ENCODE data around the gene PDILT. TPM values are rescaled to one million over a fixed set of nuclear protein-coding genes. Genes with fewer than 3 reads are reported as not detected.

The PDILT gene
- total and polyA plus RNA-seq, 2 experiments from 2014 or later, result not detected

GRCh38 chr16:20380782-20381181, 23.8 kb downstream of the PDILT start:
- H3K27me3 ChIP-seq (ENCODE audit: insufficient read depth), result no peaks in the 10 kb centered on the region
- Mint-ChIP-seq H3K4me3 (no peak overlapping the region), H3K9me3 (no peaks in the 10 kb centered on the region; the same call in 2 of the 3 replicates), H3K4me1 (no peaks in the 10 kb centered on the region; the same call in 2 of the 3 replicates), H3K27me3 (ENCODE audit: insufficient read depth, low read depth, poor library complexity) (peaks cover 6% of the 10 kb centered on the region), H3K27ac (no peak overlapping the region), H3K36me3 (ENCODE audit: low read depth) (no peaks in the 10 kb centered on the region)
- no peak overlapping the region for H3K27ac ChIP-seq (ENCODE audit: low read depth)
- TF ChIP-seq POLR2AphosphoS5 (IDR thresholded peaks at IDR 0.05; ENCODE audit: low read depth) (no peak), ZNF462 (CRISPR knock-in tag; IDR thresholded peaks at IDR 0.05) (no peak)
- no peaks in the 10 kb centered on the region for H3K4me1 ChIP-seq (ENCODE audit: insufficient read depth)
- ATAC-seq (no peak), DNase-seq (ENCODE audit: low spot score) (no peak)
- H3K79me2 ChIP-seq (replicated peaks; ENCODE audit: insufficient read depth), result no peaks in the 10 kb centered on the region
- no peak overlapping the region for H2AFZ ChIP-seq
- H3K9me2 ChIP-seq (ENCODE audit: insufficient read depth), result no peaks in the 10 kb centered on the region
- no peak overlapping the region for H3K4me2 ChIP-seq
- H3K36me3 ChIP-seq (ENCODE audit: insufficient read depth), result no peaks in the 10 kb centered on the region
- H3F3A ChIP-seq (replicated peaks; ENCODE audit: low read depth), result no peaks in the 10 kb centered on the region
- H4K20me1 ChIP-seq (replicated peaks; ENCODE audit: insufficient read depth), result no peaks in the 10 kb centered on the region
- no peak overlapping the region for H3K4me3 ChIP-seq

GRCh38 chr16:20377181-20377580, 27.4 kb downstream of the PDILT start:
- Mint-ChIP-seq H3K4me1 (no peaks in the 10 kb centered on the region), H3K27ac (no peak overlapping the region), H3K36me3 (ENCODE audit: low read depth) (no peaks in the 10 kb centered on the region), H3K9me3 (no peaks in the 10 kb centered on the region; the same call in 2 of the 3 replicates), H3K27me3 (ENCODE audit: insufficient read depth, low read depth, poor library complexity) (peaks cover 4% of the 10 kb centered on the region), H3K4me3 (no peak overlapping the region)
- Histone ChIP-seq H3K9me2 (ENCODE audit: insufficient read depth) (no peaks in the 10 kb centered on the region), H3K36me3 (ENCODE audit: insufficient read depth) (no peaks in the 10 kb centered on the region), H3K4me2 (no peak overlapping the region), H4K20me1 (replicated peaks; ENCODE audit: insufficient read depth) (no peaks in the 10 kb centered on the region), H3K27ac (ENCODE audit: low read depth) (no peak overlapping the region), H3K4me3 (no peak overlapping the region), H3K79me2 (replicated peaks; ENCODE audit: insufficient read depth) (no peaks in the 10 kb centered on the region), H2AFZ (no peak overlapping the region), H3K27me3 (ENCODE audit: insufficient read depth) (no peaks in the 10 kb centered on the region), H3F3A (replicated peaks; ENCODE audit: low read depth) (no peaks in the 10 kb centered on the region), H3K4me1 (ENCODE audit: insufficient read depth) (no peaks in the 10 kb centered on the region)
- no peak for DNase-seq (ENCODE audit: low spot score)
- no peak for ATAC-seq
- no peak for TF ChIP-seq REST (IDR thresholded peaks at IDR 0.05; ENCODE audit: unreplicated experiment)
- no peak for TF ChIP-seq CTCF (conservative IDR thresholded peaks at IDR 0.05; ENCODE audit: low read depth in 2 of 2)
- TF ChIP-seq POLR2AphosphoS5 (IDR thresholded peaks at IDR 0.05; ENCODE audit: low read depth), result no peak
- TF ChIP-seq ZNF331 (CRISPR knock-in tag; IDR thresholded peaks at IDR 0.05; ENCODE audit: low read depth), result no peak
- no peak for TF ChIP-seq EZH2 (IDR thresholded peaks at IDR 0.05; ENCODE audit: low read depth, unreplicated experiment)
- no peak for TF ChIP-seq ETS1 (IDR thresholded peaks at IDR 0.05)
- TF ChIP-seq NANOG (IDR thresholded peaks at IDR 0.05; ENCODE audit: borderline replicate concordance), result no peak
- TF ChIP-seq CREB1 (CRISPR knock-in tag; IDR thresholded peaks at IDR 0.05; ENCODE audit: low read depth), result no peak
- no peak for TF ChIP-seq ZNF114 (CRISPR knock-in tag; IDR thresholded peaks at IDR 0.05)
